PFSK-1 (cell line): ENCODE data around the gene HMG20B.

ENCODE experiments used
- FOXP2 ChIP-seq: optimal IDR thresholded peaks from 2 replicates; pipeline ENCODE3; 2011; ENCODE audit warnings: borderline replicate concordance, control low read depth, inconsistent platforms; ENCODE audit not compliant: insufficient read depth; ENCODE audit errors: extremely low read length, extremely low read depth
- POLR2AphosphoS5 ChIP-seq: IDR thresholded peaks from 2 replicates; pipeline ENCODE4 v1.6.1; 2012; ENCODE audit warnings: low read depth, mild to moderate bottlenecking, control low read depth, low read length, moderate library complexity
- REST ChIP-seq, 2 experiments: IDR thresholded peaks; 2 replicates each; pipeline versions ENCODE4 v1.6.1 to v1.8.0; 2011 to 2012; ENCODE audit warnings: low read depth in 2 of 2, low read length in 2 of 2, control low read depth in 1 of 2, inconsistent platforms in 1 of 2, mild to moderate bottlenecking in 1 of 2, moderate library complexity in 1 of 2; ENCODE audit not compliant: insufficient read depth in 1 of 2
- SIN3A ChIP-seq: IDR thresholded peaks from 2 replicates; pipeline ENCODE4 v1.6.1; 2012; ENCODE audit warnings: mild to moderate bottlenecking, low read length, moderate library complexity, borderline replicate concordance; ENCODE audit not compliant: insufficient read depth
- TAF1 ChIP-seq: IDR thresholded peaks from 2 replicates; pipeline ENCODE4 v1.6.1; 2012; ENCODE audit warnings: low read length, control low read depth, borderline replicate concordance; ENCODE audit not compliant: insufficient read depth

DNA sequence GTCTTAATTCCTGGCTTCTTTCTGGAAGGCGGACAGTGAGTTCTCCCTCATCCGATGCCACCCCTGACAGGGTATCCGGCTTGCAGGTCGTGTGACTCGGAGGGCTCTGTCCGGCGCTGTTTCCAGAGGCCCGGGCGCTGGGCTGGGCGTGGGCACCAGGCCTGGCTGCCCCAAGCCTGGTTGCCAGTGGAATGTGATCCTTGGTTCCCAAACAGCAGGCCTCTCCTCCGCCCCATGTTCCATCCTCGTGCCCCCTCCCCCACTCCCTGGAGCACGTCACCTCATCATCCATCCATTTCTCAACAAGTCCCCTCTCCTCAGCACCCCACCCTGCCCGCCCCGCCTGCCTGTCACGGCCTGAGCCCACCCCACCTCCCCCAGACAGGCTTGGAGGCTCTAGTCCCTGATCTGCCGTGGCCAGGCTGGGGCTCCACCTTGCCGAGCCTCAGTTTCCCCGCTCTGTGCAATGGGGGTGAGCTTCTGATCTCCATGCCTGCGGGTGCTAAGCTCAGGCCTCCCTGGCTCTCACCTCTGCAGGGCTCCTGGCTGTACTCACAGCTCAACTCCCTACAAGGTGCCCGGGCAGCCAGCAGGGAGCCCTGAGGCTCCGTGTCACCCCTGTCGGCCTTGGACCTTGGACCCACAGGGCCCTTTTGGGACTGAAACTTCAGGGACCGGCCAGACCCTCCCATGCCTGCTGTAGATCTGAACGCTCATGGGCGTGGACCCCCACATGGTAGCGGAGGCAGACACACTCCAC is 31.7 kb downstream of the HMG20B start:
- TF ChIP-seq TAF1, result no peak
- TF ChIP-seq POLR2AphosphoS5, result no peak
- no peak for TF ChIP-seq REST (IDR thresholded peaks at IDR 0.05; ENCODE audit: insufficient read depth in 1 of 2, low read depth in 2 of 2, low read length in 2 of 2)
- TF ChIP-seq SIN3A, result no peak
- no peak for TF ChIP-seq FOXP2
